ENCODE results near the gene IL4. TPM values are rescaled to one million over a fixed set of nuclear protein-coding genes. Genes with fewer than 3 reads are reported as not detected.
"Not testable (repeated sequence)": the region's sequence is repeated elsewhere in the genome, so short reads cannot be mapped to it uniquely, and the experiment has no call there.

IL4 gene
- polyA plus RNA-seq, 10 donors, result not detected

DNA sequence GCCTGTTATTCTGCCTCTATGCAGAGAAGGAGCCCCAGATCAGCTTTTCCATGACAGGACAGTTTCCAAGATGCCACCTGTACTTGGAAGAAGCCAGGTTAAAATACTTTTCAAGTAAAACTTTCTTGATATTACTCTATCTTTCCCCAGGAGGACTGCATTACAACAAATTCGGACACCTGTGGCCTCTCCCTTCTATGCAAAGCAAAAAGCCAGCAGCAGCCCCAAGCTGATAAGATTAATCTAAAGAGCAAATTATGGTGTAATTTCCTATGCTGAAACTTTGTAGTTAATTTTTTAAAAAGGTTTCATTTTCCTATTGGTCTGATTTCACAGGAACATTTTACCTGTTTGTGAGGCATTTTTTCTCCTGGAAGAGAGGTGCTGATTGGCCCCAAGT is 301 bp upstream of the IL4 start:
- no peak for DNase-seq

GRCh38 chr5:132674671-132675506 is 1.1 kb downstream of the IL4 start:
- DNase-seq, result peak in 2 of 3 donors; percentile 32 to 88

DNA sequence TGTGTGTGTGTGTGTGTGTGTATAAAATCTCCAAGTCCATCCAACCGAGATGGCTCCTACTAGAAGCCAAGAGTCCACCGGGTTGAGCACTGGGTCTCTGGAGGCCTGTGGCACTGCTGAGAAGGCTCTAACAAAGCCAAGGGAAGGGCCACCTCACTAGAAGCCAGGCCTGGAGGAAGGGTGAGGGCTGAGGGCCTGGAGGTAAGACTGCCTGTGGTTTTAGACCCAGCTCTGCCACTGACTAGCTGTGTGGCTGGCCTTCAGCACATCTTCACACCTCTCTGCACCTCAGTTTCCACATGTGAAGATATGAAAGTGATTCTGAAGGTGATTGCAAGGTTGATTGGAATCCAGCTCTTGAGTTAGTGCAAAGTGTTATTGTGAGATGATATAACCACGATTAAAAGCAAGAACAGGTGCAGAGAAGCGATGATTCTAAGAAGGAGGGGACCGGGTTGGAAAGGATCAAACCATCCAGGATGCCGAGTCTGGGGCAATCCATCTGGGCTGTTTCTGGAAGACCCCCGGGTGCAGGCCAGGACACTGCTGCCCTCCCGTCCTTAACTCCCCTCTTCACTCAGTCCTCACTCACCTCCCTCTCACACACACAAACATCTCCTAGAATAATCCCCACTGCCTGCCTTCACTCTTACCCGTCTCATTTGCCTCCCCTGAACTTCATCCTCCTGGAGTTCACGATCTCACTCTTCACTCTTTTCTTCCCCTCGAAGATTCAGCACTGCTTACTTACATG is 2.3 kb downstream of the IL4 start:
- DNase-seq, result no peak

DNA sequence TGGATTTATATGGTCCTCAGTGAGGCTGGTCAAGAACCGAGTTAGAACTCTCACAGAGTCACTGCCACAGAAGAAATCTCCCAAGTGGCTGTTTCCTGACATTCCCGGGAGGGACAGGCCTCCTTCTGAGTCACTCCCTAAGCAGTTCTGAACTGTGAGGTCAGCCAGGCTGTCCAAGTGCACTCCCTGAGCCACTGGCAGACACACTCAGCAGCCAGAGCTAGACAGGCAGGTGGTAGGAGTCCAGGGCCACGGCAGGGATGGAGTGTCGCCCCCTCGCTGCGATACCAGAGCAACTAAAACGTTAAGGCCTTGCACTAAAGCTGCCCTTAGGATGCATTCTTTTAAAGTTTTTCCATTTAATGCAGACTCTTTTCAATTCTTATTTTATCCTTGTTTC is 3.4 kb downstream of the IL4 start:
- DNase-seq, result peak in 1 of 3 donors; percentile 47

- DNase-seq, result no peak
Measured at GRCh38 chr5:132677682-132678400, 4.1 kb downstream of the IL4 start.

DNA sequence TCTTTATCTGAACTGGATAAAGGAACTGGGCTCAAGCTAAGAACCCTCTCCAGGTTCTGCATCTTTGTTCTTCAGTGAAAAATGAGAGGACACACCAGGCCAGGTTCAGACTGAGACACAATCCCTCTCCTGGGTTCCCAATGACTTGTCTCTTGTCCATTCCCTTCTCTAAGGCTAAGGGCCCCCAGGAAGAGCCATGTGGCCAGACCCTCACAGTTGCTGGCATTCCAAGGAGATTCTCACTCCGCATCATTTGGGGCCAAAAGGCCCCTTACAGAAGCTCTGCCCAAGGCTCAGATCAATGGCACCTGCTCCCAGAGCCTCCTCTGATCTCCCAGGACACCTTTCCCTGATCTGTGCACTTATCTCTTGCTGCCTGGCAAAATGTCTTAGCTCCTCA is 4.9 kb downstream of the IL4 start:
- no peak for DNase-seq

GRCh38 chr5:132679166-132679565 is 5.4 kb downstream of the IL4 start:
- no peak for DNase-seq

GRCh38 chr5:132679717-132680380 is 6.1 kb downstream of the IL4 start:
- DNase-seq, result no peak

GRCh38 chr5:132680780-132681475 is 7.1 kb downstream of the IL4 start:
- DNase-seq, result no peak

DNA sequence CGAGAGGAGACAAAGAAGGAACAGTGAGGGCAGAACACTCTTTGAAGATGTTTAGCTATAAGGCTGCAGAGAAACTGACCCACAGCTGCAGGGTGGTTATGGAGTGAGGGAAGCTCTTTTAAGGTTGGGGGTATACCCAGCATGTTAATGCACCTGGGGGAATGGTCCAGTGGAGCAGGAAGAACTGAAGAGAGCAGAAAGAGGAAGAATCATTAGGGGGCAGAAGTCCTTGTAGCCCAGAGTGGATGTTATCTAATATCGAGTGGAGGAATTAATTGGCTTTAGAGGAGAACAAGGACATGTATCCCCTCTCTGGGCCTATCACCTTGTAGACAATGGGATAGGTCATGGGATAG is 7.7 kb downstream of the IL4 start:
- no peak for DNase-seq

DNA sequence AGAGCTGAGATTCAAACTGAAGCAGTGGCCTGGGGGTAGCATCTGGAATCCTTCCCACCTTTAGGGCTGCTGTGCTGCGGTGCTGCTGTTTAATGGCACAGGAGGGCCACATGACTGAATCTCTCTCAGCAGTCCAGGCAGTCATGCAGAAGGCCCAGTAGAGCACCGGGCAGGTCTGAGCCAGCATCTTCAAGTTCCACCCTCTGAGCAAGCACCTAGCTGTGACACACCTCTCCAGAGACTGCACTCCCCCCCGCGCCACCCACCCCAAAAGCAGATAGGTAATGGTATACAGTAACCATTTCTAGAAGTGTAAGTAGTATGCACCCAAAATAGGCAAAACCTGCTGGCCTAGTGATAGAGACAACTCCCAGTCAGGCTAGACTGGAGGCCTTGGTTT is 8.2 kb downstream of the IL4 start:
- DNase-seq, result no peak

DNA sequence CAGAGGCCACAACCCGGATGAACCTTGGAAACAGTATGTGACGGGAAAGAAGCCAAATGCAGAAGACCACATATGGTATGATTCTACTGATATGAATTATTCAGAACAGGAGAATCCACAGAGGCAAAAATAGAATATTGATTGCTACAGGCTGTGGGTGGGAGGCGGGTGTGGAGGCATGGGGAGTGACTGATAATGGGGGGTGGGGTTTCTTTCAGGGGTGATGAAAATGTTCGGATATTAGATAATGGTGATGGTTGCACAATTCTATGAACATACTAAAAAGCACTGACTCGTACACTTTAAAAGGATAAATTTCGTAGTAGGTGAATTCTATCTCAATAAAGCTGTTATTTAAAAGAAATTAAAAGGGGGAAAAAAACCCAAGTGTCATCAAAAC is 10.7 kb downstream of the IL4 start:
- DNase-seq, result no peak

DNA sequence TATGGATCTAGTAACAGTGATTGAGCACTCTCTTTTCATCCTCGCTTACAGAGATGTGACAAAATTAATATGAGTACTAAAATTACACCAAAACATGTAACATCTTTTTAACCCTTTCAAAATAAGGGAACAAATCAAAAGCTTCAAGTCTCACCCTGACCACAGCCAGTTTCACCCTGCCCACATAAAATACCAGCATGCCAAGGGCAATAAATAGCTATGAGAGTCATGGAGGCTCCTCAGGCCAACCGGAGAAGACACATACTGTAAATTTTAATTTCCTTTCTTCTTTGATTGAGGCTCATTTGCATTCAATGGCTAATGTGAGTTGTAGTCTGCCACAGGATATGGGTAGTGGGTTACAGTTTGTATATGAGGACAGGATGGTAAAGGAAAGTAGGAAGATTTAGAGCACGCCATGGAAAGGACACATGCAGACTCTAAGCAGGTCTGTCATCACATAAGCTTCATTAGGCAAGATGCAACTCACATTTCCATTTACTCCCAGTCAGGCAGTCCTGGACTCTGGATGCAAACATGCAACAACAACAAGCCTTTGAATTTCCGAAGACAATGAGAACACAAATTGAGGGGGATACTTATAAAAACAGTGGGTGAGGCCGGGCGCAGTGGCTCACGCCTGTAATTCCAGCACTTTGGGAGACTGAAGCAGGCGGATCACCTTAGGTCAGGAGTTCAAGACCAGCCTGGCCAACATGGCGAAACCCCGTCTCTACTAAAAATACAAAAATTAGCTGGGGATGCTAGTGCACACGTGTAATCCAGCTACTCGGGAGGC is 11.3 kb downstream of the IL4 start:
- DNase-seq, result no peak

DNA sequence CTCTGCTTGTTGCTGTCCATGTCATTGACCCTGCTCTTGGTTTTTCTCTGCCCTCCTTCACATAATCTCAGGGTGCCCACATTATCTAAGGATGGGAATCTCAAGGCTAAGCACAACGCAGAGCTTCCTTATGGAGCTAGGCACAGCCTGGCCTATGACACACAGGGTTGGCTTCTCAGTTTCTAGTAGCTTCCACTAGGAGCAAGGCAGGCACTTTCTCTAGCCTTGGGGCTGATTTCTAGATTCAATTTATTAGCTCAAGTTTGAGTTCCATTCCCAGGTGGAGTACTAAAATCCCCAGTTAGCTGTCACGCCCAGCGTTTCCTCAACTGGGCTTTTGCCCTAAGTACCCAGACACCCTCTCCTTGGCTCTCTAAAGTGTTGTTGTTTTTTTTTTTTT is 12.4 kb downstream of the IL4 start:
- DNase-seq, result no peak

DNA sequence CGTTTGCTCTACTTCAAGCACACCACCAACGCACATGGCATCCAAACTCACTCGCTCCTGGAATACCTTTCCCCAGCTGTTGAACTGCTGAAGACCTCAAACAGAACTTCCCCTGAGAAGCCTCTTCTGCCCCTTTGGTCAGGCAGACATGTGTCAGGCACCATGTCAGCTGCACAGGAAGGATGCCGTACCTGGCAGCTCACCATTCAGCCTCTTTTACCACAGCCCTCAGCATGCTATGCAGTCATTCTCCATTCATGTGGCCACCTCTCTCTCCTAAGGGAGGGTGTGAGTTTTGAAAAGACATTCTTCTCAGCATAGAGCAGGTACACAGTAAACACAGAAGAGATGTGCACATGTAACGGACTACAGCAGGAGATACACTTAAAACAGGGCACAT is 14.2 kb downstream of the IL4 start:
- no peak for DNase-seq

GRCh38 chr5:132688536-132689339 is 14.9 kb downstream of the IL4 start:
- DNase-seq, result no peak

- DNase-seq, result no peak
Measured at GRCh38 chr5:132689513-132689912, 15.7 kb downstream of the IL4 start.

GRCh38 chr5:132690156-132690555 is 16.4 kb downstream of the IL4 start:
- DNase-seq, result no peak

- not testable (repeated sequence) for DNase-seq
Measured at GRCh38 chr5:132691755-132692631, 18.2 kb downstream of the IL4 start.
